GM15510 (cell line): ENCODE results near the gene NPAS4.

Experiments used
- POLR2A ChIP-seq: IDR thresholded peaks from 3 replicates; pipeline ENCODE4 v1.6.1; 2011; ENCODE audit warnings: borderline replicate concordance; ENCODE audit not compliant: insufficient read length; ENCODE audit errors: extremely low read depth

NPAS4 gene

DNA sequence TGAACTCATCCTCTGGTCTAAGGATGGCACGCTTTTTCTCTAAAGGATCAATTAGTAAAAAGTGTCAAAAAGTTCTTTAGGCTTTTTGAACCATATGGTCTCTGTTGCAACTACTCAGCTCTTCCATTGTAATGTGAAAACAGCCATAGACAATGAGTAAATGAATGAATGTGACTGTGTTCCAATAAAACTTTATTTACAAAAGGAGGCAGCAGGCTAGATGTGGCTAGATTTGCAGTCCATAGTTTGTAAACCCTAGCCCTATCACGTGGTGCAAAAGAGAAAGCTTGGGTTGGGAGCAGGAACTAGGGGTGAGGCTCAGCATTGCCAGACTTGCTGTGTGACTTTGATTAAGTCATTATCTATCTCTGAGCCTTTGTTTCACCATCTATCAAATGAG is 5.4 kb upstream of the NPAS4 start:
- no peak for TF ChIP-seq POLR2A

GRCh38 chr11:66417000-66417399 is 3.8 kb upstream of the NPAS4 start:
- TF ChIP-seq POLR2A = no peak

DNA sequence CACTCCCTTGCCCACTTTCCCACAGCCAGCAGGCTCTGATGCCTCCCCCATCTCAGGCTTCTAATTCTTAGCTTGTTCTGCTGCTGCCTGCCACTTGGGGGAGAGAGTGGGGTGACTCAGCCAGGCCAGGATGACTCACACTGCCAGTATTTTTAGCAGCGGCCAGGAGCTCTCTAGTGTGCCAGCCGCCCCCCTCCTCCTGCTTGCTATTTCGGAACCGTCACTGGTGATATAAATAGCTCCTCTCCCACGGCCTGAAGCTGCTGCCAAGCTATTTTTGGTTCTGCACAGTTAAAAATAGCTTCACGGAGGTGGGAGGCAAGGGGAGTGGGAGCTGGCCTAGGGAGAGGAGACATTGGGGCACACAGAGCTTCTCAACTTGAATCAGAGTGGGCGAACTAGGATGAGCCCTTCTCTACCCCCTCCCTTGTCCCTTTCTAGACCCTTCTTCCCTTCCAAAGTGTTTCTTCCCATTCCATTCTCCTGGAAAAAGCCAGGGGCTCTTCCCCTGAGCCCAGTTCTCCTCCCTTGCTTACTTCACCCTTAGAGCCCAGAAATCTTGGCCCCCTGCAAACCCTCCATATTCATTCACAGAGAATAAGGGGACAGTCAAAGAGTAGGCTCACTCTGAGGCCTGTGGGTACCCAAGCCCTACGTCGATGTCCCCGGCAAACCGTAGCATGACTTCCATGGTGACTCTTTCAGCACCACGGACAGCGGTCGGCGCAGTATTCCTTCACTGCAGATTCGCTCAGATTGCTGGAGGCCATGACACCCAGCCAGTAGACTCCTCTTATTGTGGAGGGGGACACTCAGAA is 2.5 kb upstream of the NPAS4 start:
- no peak for TF ChIP-seq POLR2A

- TF ChIP-seq POLR2A = no peak
These were observed 1.9 kb upstream of the NPAS4 start for GRCh38 chr11:66418986-66419308.

DNA sequence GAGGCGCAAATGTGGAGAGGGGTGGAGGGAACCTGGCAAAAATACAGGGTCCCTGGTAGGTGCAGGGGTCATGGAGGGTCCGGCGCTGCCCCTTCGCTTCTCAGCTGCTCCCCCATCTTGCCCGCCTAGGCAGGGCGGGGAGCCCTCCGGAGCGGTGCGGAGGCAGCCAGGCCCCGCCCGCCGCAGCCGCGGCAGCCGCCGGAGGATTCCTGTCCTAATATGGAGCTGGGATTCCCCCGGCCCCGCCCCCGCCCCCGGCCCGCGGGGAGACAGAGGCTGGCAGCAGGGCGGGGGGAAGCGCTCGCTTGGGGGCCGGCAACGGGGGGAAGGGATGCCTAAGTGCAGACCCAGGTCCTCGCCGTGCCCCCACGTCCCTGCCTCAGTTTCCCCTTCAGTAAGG is 1.0 kb upstream of the NPAS4 start:
- TF ChIP-seq POLR2A = no peak

DNA sequence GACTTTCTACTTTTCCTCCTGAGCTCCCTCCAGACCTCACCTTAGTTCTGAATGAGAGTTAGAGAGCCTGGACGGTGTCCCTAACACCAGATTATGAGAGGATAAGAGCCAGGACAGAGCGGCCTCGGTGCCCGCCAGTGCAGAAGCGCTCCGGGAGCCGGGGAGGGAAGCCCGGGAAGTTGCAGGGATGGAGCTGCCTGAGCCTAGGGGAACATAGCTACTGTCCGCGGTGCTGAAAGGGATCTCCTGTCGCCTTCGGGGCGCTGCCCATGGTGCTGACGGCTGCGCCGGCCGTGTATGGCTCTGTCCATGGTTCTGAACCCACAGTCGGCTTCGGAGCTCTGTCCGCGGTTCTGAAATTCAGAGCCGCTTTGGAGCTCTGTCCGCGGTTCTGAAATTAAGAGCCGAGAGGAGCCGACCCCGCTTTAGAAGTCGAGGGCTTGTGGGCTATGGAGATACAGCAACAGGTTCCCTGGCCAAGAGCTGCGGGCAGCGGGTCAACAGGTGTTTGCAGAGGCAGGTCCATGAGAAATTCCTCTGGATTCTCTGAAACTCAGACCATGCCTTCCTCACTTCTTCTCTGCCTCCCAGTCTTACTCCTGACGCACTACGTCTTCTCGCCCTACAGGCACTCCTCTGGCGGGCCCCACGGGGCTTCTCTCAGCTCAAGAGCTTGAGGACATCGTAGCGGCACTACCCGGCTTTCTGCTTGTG is 814 bp downstream of the NPAS4 start:
- TF ChIP-seq POLR2A = no peak

DNA sequence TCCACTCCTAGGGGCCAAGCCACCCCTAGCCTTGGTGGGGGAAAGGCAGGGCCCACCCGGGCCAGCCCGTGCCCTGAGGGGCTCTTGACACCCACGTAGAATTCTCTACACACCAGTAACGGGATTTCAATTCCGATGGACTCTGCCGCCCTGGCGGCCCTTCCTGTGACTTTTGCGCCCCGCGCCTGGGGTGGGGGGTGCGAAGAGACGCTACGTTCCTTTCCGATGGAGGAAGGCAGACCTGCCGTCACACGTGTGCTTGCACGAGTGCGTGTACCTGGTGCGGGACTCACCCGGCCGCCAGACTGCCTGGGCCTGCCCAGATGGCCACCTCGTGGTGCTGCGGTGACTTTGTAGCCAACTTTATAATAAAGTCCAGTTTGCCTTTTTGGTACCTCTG is 5.5 kb downstream of the NPAS4 start:
- no peak for TF ChIP-seq POLR2A

DNA sequence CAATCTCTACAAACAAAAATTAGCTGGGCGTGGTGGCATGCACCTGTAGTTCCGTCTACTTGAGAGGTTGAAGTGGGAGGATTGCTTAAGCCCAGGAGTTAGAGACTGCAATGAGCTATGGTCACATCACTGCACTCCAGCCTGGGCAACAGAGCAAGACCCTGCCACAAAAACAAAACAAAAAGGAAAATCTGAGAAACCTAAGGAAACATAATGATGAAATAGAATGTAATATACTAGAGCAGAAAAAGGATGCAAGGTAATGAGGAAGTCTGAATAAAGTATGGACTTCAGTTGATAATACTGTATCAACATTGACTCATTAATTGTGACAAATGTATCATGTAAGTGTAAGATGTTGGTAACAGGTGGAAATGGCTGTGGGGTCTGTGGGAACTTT is 8.1 kb downstream of the NPAS4 start:
- TF ChIP-seq POLR2A = no peak

GRCh38 chr11:66429983-66430602 is 9.3 kb downstream of the NPAS4 start:
- TF ChIP-seq POLR2A = no peak

DNA sequence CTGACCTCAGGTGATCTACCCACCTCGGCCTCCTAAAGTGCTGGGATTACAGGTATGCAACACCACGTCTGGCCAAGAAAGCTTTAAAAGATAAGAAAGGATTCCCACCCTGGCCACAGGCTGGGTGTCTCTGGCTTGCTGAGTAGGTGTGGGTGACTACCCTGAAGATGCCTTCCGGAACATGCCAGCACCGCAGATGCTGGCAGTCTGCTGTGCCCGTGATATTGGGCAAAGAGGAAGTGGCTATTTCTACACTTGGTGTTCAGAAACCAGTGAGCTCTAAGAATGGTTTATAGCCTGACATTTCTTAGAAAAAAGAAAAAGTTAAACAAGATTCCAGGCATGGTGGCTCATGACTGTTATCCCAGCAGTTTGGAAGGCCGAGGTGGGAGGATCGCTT is 11.8 kb downstream of the NPAS4 start:
- TF ChIP-seq POLR2A = no peak

DNA sequence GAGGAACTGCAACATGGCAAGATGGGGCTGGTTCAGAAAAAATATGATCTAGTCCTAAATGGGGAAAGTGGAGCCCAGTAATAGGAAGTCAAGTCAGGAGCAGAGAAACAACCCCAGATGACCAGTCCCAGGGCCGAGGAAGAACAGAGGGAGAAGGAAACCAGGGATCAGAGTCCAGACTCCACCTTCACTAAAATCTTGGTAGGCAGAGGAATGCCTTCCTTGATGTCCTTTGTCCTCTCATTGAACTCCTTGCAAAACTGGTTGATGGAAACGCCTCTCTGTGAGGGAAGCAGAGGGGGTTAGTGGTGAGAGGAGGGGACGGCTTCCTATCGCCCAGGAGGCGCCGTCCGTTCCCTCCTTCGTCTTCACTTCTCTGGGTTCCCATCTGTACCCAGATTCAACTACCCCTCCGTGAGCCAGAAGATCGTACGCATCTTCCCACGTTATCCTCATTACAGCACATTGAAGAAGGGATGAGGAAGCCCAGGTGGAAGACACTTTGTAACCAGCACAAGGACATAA is 17.2 kb downstream of the NPAS4 start:
- no peak for TF ChIP-seq POLR2A

- TF ChIP-seq POLR2A = peak; percentile 65
These were observed 17.9 kb downstream of the NPAS4 start, which contains the start of gene MRPL11 for GRCh38 chr11:66438504-66439466. Gene MRPL11 (minus strand): TSS chr11:66438848. CDS start chr11:66438754, 94 bp downstream.

GRCh38 chr11:66443602-66444001 is 22.8 kb downstream of the NPAS4 start:
- TF ChIP-seq POLR2A = no peak

DNA sequence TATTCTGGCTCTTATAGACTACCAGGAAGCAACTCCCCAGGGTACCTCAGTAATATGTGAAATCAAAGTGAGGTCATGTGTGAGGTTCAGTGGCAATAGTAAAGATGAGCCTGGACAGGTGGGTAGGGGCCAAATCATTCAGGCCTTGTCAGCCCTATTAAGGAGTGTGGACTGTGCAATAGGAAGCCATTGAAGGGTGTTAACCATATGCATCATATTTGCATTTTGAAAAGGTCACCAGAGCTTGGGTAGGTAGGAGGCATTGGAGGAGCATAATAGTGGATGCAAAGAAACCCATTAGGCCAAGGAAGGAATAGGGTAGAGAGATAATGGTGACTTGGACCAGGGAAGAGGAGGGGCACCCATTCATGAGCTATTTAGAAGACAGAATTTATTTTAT is 26.2 kb downstream of the NPAS4 start:
- no peak for TF ChIP-seq POLR2A
